ENCODE data around the gene PDE6A. TPM values are rescaled to one million over a fixed set of nuclear protein-coding genes. Genes with fewer than 3 reads are reported as not detected.
A peak's percentile ranks its signal among the peaks of the same experiment; 100 is the strongest.

PDE6A gene
- total and polyA plus RNA-seq, 2 of the 8 experiments (the other 6 are each of a cell fraction or from before 2014, with no cell fraction given): not detected

DNA sequence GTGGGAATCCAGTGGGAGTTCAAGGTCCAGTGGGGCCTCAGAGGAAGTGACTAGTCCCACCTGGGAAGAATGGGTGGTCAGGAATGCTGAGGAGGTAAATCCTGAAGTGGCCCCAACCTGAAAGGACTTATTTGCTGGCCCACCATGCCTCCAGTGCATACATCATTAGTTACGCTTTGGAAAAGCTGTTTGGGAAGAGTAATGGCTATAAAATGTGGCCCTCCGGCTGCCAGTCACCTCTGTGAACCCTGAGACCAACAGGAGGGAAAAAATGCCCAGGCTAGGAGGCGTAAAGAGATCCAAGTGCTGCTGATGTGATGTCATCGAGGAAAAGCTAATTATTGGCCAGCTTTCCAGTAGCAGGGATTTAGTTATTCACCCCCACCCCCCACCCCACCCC, 13.3 kb upstream of the PDE6A start:
- H3K36me3 ChIP-seq (ENCODE audit: control insufficient read depth in 2 of 4, insufficient read depth in 4 of 4, low read length in 3 of 4): no peaks in the 10 kb centered on the region
- H3K23me2 ChIP-seq (ENCODE audit: low read depth, low read length): peaks cover 9% of the 10 kb centered on the region
- H2AFZ ChIP-seq (ENCODE audit: low read length): 0 out of 2 replicates have a peak overlapping the region, but pooled peaks have one; percentile 34
- H3K56ac ChIP-seq (replicated peaks; ENCODE audit: insufficient read length, low read depth, low read length): no peak overlapping the region
- peaks cover 0 to 8% (median 5%) of the 10 kb centered on the region in 4 experiments; a peak in 4 of 7 replicates for H3K4me1 ChIP-seq (replicated peaks in 1 of 4; ENCODE audit: control insufficient read depth in 3 of 4, insufficient read depth in 4 of 4, low read length in 3 of 4)
- H3K79me2 ChIP-seq (ENCODE audit: control insufficient read depth in 1 of 2, insufficient read depth in 2 of 2, low read length in 2 of 2): no peaks in the 10 kb centered on the region
- H2BK20ac ChIP-seq (ENCODE audit: low read length): no peak overlapping the region
- TF ChIP-seq RAD21 (IDR thresholded peaks at IDR 0.05 in 1 of 2, conservative IDR thresholded peaks at IDR 0.05 in 1 of 2; ENCODE audit: low read depth in 2 of 2, low read length in 2 of 2) (no peak), FOSL1 (IDR thresholded peaks at IDR 0.05; ENCODE audit: insufficient read depth, low read depth, low read length) (no peak), USF2 (IDR thresholded peaks at IDR 0.05; ENCODE audit: low read length) (no peak), EZH2 (IDR thresholded peaks at IDR 0.05; ENCODE audit: low read depth, low read length, severe bottlenecking) (no peak), ZNF274 (IDR thresholded peaks at IDR 0.05; ENCODE audit: borderline replicate concordance, extremely low read depth, low read length) (no peak)
- H3K27me3 ChIP-seq (replicated peaks in 1 of 4; ENCODE audit: control insufficient read depth in 3 of 4, extremely low read depth in 1 of 4, insufficient read depth in 3 of 4, low read length in 3 of 4): peaks cover 0 to 5% (median 1%) of the 10 kb centered on the region in 4 experiments; a peak in 3 of 7 replicates
- no peak overlapping the region for H3K9ac ChIP-seq (replicated peaks in 1 of 4; ENCODE audit: extremely low read depth in 1 of 4, low read depth in 3 of 4, low read length in 3 of 4)
- no peak overlapping the region for H3K27ac ChIP-seq (ENCODE audit: low read depth, low read length)
- no peak overlapping the region for H3K18ac ChIP-seq (ENCODE audit: extremely low read depth, low read length)
- no peak for FAIRE-seq
- H3K4me2 ChIP-seq (ENCODE audit: insufficient read depth in 1 of 2, low read depth in 2 of 2, low read length in 2 of 2): no peak overlapping the region
- H4K5ac ChIP-seq (ENCODE audit: insufficient read length, low read depth, low read length): no peak overlapping the region
- H4K8ac ChIP-seq (ENCODE audit: extremely low read depth, insufficient read depth, low read length): no peak overlapping the region
- 88% methylated on average over 4 of the region's 4 CpGs; no CpG with 5 or more reads in 1 of the 2 experiments for WGBS, 2 experiments (ENCODE audit: extremely low coverage in 1 of 2, insufficient coverage in 1 of 2, insufficient read length in 1 of 2, insufficient replicate concordance in 2 of 2, low coverage in 1 of 2, low lambda C conversion rate in 2 of 2, missing lambda C conversion rate in 1 of 2)
- no peak overlapping the region for H2AK5ac ChIP-seq (ENCODE audit: low read depth, low read length)
- no peak overlapping the region for H4K91ac ChIP-seq (replicated peaks; ENCODE audit: insufficient read length, low read length)
- no peak overlapping the region for H2BK12ac ChIP-seq (ENCODE audit: low read depth, low read length)
- H3K4me3 ChIP-seq (ENCODE audit: extremely low read depth in 1 of 4, insufficient read depth in 2 of 4, low read depth in 3 of 4, low read length in 4 of 4): no peak overlapping the region
- CTCF ChIA-PET (ENCODE audit: partially characterized antibody): interaction anchor here (0.7 to 8.5 kb wide), 12 partner anchors 9 to 305 kb away, joined by 3 to 112 read pairs (median 6); partner anchors contain the start of gene PDE6A
- peaks cover 0 to 2% of the 10 kb centered on the region in 2 experiments for H4K20me1 ChIP-seq (replicated peaks in 1 of 2; ENCODE audit: control insufficient read depth in 1 of 2, insufficient read depth in 2 of 2, low read length in 2 of 2)
- no peak overlapping the region for H2BK120ac ChIP-seq (replicated peaks; ENCODE audit: low read depth, low read length)
- no peak overlapping the region for H3K23ac ChIP-seq (ENCODE audit: insufficient read length)
- POLR2A ChIA-PET (ENCODE audit: partially characterized antibody): no interaction called here
- H3K14ac ChIP-seq (ENCODE audit: insufficient read length): no peak overlapping the region
- no peaks in the 10 kb centered on the region for H3K9me3 ChIP-seq (ENCODE audit: insufficient read depth in 2 of 2, low read depth in 1 of 2, low read length in 1 of 2)
- no peak for DNase-seq (ENCODE audit: low read depth in 1 of 2, low spot score in 2 of 2)
- no peaks in the 10 kb centered on the region for H3K79me1 ChIP-seq (ENCODE audit: low read depth, low read length)
- H2BK15ac ChIP-seq (ENCODE audit: low read length): no peak overlapping the region
- H2BK5ac ChIP-seq (ENCODE audit: low read depth, low read length): no peak overlapping the region
- H3K4ac ChIP-seq (replicated peaks; ENCODE audit: insufficient read length, low read depth, low read length): no peak overlapping the region
